HG03103 (cell line): ENCODE measurements around the gene CISD3.

Experiments used
- ATAC-seq: cut with Tn5 transposase; IDR thresholded peaks from one replicate; pipeline ENCODE4 v1.9.1; 2021; ENCODE audit warnings: low read depth; ENCODE audit not compliant: unreplicated experiment

The CISD3 gene, protein sequence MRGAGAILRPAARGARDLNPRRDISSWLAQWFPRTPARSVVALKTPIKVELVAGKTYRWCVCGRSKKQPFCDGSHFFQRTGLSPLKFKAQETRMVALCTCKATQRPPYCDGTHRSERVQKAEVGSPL

DNA sequence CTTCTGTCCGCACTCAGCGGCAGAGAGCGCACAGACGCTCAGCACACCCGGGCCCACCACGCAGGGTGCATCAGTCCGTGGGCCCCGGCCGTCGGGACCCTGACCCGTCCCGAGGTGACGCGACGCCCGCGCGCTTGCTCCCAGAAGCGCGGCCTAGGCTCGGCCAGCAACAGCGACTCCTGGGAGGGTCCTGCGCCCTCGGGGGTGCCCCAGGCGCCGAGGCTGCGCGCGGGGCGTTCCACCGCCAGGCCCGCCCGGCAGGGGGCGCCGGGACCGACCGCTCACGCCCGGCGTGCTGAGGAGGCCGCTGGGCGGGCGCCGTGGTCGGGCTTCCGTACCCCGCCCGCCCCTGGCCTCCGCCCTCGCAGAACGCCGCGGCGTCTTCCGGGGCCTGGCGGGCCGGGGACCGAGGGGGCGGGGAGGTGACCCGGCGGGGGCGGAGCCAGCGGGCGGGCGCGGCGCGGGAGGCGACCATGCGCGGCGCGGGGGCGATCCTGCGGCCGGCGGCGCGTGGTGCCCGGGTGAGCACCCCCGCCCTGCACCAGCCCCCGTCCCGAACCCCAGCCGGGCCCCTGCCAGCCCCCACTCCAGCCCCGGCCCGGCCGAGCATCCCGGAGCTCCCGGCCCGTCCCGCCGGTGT lies at the start of gene CISD3:
Gene CISD3 (plus strand): TSS at position 456 of the 640 bp plus-strand sequence. CDS start 18 bp downstream, at position 474.
- ATAC-seq = peak; percentile 70

DNA sequence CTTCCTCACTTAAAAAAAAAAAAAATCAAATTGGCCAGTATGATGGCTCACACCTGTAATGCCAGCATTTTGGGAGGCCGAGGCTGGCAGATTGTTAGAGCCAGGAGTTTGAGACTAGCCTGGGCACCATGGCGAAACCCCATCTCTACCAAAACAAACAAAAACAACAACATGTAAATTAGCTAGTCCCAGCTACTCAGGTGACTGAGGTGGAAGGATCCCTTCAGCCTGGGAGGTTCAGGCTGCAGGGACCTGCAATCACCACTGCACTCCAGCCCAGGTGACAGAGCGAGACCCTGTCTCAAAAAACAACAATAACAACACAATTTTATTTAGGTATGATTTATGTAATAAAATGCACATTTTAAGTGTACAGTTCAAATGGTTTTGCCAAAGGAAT lies 49.0 kb upstream of the CISD3 start:
- ATAC-seq = no peak

DNA sequence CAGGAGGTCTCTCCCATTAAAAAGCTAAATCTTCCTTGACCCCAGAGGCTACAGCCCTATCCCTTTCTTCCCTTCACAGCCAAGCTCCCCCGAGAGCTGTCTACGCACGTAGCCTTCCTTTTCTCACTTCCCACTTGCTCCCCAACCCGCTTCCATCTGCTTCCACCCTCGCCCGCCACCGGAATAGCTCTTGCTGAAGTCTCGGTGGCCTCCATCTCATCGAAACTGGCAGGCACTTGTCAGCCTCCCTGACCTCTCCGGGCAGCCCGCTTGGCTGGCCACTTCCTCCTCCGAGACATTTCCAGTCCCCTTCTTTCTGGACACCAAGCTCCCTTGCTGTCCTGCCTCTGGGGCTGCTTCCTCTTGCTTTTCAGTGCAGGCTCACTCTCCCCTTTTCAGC lies 44.6 kb upstream of the CISD3 start:
- ATAC-seq = no peak

DNA sequence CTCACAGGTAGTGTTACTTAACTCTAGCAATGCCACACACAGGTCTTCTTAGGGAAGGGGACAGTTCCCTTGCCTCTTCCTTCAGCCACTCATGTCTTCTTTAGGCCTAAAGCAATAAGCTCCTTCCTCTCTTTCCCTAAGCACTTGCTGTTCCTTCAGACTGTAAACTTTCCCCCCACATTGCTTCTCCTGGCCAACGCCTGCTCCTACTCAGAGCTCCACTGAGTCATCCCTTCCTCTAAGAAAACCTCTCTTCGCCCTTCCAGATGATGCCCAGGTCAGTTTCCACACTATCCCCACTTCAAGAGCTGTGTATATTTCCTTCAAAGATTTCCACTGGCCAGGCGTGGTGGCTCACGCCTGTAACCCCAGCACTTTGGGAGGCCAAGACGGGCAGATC lies 42.9 kb upstream of the CISD3 start:
- ATAC-seq = no peak

DNA sequence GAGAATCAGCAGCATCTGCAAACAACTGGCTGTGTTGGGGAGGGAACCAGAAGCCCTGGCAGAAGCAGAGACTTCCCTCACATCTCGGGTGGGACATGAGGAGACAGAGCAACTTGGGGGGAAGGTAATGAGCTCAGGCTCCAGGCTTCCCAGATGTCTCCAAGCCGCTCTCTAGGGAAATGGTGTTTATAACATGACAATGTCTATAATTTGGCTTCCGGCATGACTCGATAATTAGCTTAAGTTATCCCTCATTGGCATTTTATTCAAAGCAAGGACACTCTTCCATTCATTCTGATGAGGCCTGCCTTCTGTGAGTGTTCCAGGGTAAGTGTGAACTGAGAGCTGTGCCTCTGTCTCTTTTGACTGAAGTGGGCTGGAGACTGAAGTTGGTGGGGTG lies 39.8 kb upstream of the CISD3 start:
- no peak for ATAC-seq

DNA sequence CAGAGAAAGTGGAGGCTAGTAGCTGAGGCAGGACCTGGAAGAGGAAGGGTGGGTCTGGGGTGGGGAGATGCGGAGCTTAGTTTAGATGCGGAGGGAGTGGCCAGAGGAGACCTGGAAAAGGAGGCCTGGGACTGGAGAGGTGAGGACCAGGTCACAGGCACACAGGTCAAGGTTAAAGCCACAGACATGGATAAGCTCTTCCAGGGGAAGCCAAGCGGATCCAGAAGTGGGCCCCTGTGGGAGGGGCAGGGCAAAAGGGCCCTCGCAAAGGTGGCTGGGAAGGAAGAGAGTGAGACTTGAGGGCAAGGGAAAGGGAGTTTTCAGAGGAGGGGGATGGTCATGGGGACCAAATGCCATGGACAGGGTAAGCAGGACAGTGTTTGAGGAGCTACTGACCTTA lies 39.0 kb upstream of the CISD3 start:
- no peak for ATAC-seq

DNA sequence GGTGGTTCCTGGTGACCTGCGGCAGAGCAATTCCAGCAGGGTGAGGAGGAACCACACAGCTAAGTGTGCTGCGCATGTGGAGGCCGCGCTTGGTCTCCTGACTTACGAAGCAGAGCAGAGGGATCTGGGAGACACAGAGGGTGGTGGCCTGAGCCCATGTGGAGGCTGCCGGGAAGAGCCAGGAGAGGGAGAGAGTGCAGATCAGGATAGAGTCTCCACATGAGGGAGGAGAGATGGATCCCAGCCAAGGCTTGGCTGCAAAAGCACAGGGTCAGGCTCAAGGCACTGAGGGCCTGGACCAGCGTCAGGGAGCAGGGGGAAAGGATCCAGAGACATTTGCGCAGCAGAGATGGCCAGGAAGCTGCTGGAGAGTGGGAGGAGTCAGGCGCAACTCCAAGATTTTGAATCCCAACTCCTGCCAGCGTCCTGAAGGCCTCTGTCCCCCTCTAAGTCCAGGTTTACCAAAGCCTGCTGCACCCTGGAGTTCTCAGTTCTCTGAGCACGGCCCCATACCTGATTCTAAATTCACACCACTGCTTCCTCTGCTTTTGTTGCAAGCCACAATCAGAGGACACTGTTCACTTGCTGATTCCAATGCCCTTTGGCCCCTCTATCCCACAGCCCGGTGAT lies 36.3 kb upstream of the CISD3 start:
- no peak for ATAC-seq

DNA sequence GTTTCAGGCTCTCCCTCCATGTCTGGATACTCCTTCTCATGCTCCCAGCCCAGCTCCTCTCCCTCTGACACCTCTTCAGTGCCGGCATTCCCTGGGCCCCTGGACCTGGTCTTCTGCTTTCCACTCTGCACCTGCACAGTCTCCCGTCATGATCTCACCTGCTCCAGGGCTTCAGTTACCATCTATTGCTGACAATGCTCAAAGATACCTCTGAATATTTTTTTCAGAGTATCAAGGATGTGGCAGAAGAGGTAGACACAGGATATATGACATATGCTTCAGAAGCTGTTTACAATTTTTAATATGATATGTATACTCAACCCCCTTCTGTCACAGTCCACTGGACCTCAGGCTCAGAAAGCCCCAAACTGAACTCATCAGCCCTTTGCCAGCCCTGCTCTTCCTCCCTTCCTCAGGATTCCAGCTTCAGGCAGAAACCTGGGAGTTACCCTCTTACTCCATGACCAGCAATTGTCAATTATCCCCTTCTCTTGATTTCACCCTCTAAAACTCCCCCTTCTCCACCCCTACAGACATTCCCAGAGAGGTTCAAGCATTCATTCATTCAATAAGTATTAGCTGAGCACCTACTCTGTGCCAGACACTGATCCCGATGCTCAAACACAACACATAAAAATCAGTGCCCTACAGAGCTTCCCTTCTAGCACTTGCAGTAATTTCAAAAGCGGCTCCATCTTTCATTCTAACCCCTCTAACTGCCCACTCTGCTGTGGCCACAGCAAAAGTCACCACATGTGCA lies 32.9 kb upstream of the CISD3 start:
- ATAC-seq = no peak

DNA sequence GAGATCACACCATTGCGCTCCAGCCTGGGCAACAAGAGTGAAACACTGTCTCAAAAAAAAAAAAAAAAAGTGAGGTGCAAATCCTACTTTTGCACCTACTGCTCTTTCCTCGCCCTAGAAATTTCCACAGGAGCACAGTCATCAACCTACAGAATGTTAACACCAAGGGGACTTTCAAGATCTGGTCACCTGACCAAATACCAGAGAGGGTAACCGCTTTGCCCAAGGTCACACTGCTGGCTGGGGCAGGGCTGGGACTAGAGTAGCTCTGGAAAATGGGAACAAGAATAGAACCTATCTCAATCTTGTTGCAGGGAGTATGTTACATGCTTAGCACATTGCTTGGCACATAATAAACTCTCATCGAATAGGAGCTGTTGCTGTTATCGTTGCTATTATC lies 31.4 kb upstream of the CISD3 start:
- ATAC-seq = no peak

DNA sequence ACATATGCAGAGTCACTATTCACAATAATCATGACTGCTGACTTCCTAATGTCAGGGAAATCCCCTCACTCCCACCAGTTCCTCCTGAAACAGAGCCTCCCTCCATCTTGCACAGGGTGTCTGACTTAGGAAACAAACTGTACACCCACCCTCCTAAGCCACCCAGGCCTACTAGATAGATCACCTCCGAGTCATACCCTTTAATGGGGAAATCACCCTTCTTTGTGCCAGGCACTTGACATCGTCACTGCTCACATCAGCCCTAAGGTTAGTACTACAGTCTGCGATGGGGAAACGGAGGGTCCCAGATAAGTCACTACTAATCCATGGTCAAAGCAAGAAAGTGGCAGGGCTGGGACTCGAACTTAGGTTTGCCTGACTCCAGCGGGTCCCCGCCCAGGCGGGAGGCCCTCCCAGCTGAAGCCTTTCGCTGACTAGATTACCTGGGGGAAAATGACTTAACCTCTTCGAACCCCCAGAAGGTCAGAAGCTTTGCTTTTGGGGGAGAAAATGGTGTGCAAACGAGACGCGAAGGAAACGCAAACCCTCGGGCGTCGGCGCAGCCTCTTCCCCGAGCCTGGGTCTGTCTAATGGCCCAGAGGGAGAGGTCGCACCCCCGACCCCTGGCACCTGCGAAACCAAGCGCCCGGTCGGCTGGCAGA lies 28.5 kb upstream of the CISD3 start:
- no peak for ATAC-seq

DNA sequence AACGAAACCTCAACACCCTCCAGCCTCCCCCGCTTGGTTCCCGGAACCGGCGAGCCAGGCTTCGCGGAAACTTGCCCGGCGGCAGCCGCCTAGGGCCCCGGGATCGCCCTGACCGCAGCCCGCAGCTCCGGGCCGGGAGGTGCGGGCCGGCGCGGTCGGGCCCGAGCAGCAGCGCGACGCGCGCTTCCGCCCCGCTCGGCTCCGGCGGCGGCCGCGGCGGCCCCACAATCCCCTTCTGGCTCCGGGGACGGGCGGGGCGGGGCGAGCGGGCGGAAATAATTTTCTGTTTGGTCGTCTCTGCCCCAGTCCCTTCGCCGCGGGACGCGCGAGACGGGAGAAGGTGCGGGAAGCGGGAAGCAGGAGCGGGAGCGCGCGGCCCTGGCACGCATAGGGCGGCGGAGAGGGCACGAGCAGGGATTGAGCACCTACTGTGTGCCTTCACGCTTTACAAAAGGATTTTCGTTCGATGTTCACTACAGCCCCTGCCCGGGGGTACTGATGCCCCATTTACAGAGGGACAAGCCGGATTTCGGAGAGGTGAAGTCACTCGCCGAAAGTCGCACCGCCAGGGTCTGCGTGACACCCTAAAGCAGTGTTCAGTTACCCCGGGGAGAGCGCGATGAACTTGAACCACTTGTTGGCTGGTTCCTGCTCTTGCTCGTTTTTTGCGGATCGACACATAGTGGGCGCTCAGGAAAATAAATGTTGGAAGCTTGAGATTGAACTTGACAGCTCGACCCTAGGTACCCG lies 27.8 kb upstream of the CISD3 start:
- no peak for ATAC-seq

DNA sequence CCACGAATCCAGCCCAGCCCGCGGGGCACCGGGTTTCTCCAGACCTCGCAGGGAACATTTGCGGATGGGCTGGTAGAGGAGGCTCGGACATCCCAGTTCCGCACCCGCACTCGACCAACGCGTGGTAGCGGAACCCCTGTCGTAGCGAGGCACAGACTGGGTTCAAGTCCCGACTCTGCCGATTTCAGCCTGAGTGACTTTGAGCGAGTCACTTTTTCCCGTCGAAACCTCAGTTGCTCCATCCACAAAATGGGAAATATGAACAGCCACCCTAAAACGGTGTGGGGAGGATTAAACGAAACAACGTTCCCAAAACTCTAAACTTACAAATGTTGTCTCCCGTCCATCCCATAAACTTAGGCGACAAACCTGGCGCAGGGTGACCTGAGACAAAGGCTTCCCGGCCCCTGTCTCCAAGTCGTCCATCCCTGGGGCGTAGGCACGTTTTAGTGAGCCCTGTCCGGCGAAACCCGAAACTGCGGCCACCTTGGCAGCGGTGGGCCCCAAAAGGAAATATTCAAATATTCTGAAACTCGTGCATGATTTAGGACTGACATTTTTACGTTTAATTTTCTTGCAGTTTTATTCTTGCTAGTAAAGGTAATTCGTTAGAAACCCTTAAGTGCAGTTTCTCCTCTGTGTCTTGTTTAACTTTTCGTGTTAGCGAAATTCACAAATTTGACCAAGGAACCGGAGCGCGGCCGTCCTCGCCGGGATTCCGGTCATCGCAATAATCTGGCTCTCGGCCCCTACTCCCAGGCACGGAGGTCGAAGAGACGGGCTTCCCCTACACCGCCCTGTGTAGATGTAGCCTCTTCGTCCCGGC lies 27.0 kb upstream of the CISD3 start:
- ATAC-seq = no peak

DNA sequence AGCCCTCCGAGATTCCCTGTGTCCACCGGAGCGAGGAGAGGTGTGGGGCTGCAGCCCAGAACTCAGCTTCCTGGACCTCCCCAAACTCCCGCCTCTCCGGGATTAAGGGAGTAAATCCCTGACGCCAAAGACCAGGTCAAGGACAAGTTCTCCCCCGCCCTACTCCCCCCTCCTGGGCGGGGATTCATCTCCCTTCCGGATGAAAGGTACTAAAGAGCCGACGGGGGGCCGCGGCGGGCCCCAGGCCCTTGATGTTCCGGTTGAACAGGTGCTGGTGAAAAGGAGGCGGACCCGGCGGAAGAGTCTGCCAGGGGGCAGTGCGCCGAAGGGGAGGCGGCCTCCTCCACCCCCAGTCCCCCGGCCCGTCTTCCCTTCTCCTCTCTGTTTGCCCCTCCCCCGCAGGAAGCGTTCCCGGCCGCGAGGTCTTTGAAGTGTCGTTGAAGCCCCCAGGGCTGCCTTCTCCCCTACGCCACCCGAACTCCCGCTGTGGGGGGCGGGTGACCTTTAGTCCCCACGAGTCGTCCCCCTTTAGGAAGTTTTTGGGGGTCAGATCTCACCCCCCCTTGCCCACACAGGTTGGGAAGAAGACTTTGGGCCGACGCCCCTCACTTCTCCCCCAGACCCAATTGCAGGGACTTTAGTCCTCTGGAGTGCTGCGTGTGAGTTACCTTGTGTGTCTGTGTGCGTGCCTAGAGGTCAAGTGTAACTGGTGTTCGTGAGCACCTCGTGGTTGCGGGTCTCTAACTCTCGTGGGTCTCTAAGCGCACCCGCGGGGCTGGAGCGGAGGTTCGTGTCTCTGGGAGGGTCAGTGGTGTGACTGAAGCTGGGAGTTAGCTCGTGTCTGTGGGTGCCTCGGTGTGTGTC lies 26.2 kb upstream of the CISD3 start:
- ATAC-seq = no peak

DNA sequence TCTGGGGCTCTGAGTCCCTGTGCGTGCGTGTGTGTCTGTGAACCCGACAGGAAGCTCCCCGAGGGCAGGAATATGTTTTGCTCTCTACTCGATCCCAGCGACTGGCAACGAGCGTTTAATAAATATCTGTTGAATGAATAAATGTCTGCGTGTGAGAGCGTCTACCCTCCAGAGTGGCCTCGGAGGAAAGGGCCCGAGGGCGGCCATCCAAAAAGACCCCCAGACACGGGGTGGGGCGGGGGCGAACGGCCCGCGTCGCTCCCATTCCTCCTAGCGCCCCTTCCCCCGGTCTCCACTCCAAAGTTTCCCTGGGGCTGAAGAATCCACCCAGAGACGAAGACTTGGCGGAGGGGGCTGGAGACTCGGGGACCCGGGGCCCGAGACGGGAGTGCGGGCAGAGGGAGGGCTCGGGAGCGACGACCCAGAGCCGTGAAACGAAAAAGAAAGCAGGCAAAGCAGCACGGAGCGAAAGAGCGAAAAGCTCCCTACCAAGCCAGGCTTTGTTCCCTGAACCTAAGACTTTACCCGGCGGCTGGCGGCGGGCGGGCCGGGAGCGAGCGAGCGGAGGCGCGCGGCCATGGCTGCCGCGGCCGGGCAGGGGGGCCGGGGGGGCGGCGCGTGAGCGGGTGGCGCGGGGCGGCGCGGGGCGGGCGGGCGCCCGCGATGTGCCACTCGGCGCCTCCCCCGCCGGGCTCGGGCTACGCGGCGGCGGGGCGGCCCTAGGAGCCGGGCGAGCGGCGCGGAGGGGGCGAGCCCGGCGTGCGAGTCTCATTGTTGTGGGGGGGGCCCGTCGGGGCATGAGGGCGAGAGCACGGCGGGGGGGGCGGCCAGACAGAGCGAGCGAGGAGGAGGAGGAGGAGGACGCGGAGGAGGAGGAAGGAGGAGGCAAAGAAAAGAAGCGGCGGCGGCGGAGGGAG lies 25.3 kb upstream of the CISD3 start, which contains the start of gene MLLT6:
Gene MLLT6 (plus strand): TSS at position 668 of the 917 bp plus-strand sequence. CDS start 360 bp downstream, outside the sequence.
- no peak for ATAC-seq

DNA sequence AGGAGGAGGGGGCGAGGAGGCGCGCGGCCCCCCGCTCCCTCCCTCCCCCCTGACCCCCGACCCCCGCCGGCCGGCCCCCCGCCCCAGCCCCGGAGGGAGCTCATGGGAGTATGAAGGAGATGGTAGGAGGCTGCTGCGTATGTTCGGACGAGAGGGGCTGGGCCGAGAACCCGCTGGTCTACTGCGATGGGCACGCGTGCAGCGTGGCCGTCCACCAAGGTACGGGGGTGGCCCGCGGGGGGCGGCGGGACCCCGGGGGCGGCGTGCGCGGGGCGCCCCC lies 24.7 kb upstream of the CISD3 start:
- ATAC-seq = no peak

DNA sequence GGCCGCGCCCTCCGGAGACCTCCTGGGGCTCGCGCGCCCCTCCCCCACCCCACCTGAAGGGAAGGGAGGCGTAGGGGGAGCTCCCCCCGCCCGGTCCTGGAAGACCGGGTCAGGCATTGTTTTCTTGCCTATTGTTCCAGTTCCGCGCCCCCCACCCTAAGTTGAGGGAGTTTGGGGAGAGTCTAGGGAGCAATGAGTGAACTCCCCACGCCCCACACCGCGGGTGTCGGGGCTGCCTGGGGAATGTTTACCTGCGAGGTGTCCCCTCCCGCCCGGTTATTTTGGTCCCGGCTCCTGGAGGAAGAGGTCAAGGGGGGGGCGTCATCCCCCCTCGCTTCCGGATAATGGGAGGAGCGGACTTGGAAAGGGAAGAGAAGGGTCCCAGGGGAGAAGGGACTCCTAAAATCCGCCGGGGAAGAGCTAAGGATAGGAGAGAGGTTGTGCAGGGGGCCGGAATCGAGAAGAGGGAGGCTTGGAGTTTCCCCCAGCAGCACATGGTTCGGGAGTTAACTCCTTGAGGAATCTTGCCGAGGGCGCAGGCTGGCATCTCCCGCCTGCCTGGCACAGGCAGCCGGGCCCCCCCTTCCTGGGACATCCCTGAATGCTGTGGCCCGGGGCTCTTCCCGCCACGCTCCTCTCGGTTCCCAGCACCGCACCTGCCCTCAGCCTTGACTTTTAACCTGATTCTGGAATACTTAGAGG lies 24.2 kb upstream of the CISD3 start:
- ATAC-seq = no peak
